Stimulated activated CD8-positive, alpha-beta memory T cell treated with anti-CD3 and anti-CD28 coated beads, Interleukin-2, amount 100 ng/mL, for 48 hours (primary cell): ENCODE measurements around the gene ATF2.
"Not testable (repeated sequence)": the region's sequence is repeated elsewhere in the genome, so short reads cannot be mapped to it uniquely, and the experiment has no call there.

Experiments used
- DNase-seq, 2 donors: peaks; one replicate each; pipeline ENCODE4 v3.0.0-alpha.2; 2020; ENCODE audit warnings: low read depth in 2 of 2

ATF2 gene

DNA sequence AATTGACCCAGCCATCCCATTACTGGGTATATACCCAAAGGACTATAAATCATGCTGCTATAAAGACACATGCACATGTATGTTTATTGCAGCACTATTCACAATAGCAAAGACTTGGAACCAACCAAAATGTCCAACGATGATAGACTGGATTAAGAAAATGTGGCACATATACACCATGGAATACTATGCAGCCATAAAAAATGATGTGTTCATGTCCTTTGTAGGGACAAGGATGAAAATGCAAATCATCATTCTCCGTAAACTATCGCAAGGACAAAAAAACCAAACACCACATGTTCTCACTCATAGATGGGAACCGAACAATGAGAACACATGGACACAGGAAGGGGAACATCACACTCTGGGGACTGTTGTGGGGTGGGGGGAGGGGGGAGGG, 83.9 kb downstream of the ATF2 start:
- not testable (repeated sequence) for DNase-seq

DNA sequence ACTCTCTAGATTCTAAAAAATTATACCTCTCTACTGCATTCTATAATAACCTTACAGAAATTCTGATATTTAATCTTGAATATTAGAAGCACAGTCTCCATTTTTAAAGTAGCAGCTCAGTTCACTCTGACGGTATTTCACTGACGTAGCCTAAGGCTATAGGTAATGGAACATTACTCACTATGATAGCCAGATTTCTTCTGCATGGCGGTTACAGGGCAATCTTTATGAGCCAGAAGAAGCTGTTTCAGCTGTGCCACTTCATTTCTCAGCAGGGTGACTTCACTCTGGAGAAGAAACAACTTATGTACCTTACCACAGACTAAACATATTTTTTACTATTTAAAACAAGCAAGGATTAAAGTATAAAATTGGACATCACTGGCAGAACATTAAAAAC, 87.5 kb downstream of the ATF2 start:
- DNase-seq, result no peak

DNA sequence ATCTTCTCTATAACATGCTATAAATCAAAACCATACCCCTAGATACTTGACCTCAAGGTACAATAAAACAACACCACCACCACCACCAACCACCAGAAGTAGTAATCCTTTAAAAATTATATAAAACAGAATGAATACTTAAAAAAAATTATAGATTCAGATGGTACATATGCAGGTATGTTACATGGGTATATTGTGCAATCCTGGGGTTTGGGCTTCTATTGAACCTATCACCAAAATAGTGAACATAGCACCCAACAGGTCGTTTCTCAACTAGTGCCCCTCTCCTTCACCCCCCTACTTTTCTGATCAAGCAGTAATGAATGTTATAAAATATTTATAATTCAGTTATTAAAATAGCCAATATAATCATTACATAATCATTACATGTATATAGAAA, 91.7 kb downstream of the ATF2 start:
- no peak for DNase-seq

DNA sequence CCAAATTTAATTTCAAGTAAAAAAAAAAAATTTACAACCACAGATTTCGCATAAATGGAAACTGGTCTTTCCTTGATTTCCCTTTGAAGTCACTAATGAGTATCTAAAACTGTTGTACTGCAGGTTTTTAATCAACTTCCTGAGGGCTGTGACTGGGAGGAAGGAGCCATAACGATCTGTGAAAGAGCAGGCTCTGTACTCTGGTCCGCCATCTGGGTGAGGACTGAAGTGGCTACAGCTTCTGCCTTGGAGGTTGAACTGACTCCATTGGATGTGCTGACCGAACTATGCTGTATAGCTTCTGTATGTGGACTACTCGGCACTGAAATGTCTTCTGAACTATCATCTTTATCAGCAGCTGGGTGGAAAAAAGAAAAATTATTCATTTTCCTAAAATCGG, 93.5 kb downstream of the ATF2 start:
- no peak for DNase-seq

DNA sequence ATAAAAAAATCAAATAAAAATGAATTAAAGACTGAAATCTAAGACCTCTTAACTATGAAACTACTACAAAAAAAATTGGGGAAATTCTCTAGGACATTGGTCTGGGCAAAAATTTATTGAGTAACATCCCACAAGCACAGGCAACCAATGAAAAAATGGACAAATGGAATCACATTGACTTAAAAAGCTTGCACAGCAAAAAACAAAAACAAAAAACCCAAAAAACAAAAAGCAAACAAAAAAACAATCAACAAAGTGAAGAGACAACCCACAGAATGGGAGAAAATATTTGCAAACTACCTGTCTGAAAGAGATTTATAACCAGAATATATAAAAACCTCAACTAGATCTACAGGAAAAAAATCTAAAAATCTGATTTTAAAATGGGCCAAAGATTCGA, 99.5 kb downstream of the ATF2 start:
- no peak for DNase-seq

DNA sequence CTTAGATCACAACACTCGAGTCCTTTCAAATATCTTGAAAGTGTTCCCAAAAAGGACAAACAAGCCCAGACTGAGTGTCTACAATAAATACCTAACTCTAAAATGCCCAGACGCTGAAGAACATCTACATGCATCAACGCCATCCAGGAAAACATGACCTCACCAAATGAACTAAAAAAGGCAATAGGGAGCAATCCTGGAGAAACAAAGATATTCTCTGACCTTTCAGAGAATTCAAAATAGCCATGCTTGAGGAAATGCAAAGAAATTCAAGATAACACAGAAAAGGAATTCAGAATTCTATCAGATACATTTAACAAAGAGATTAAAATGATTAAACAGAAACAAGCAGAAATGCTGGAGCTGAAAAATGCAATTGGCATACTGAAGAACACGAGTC, 101.6 kb downstream of the ATF2 start:
- no peak for DNase-seq

DNA sequence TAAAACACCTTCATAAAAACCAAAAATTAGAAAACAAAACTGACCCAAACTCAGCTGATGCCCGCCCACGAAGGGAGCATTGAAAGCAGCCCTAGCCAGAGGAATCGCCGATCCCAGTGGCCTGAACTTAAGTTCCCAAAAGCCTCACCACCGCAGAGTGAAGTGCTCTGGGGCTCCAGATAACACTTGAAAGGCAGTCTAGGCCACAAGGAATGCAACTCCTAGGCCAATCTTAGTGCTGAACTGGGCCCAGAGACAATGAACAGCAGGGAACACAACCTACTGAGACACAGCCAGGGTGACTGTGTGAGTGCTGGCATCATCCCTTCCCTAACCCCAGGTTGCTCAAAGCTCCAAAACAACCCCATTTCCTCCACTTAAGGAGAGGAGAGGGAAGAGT, 103.2 kb downstream of the ATF2 start:
- no peak for DNase-seq

DNA sequence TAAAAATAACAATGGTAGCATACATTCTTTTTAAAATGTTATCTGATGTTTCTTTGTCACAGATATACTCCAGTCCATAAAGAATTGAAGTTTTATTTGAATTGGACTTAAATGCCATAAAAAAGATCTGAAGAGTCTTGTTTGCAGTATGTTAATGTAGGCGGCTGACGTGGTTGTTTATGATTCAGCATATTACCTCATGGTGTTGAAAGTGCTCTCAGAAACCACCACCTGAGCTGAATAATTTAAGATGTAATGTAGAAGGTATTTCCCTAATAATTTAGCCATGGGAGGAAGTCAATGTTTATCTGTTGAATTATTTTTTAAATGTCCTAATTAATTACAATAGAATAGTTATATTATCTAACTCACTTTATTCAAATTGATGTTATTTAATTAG, 104.3 kb downstream of the ATF2 start:
- no peak for DNase-seq

DNA sequence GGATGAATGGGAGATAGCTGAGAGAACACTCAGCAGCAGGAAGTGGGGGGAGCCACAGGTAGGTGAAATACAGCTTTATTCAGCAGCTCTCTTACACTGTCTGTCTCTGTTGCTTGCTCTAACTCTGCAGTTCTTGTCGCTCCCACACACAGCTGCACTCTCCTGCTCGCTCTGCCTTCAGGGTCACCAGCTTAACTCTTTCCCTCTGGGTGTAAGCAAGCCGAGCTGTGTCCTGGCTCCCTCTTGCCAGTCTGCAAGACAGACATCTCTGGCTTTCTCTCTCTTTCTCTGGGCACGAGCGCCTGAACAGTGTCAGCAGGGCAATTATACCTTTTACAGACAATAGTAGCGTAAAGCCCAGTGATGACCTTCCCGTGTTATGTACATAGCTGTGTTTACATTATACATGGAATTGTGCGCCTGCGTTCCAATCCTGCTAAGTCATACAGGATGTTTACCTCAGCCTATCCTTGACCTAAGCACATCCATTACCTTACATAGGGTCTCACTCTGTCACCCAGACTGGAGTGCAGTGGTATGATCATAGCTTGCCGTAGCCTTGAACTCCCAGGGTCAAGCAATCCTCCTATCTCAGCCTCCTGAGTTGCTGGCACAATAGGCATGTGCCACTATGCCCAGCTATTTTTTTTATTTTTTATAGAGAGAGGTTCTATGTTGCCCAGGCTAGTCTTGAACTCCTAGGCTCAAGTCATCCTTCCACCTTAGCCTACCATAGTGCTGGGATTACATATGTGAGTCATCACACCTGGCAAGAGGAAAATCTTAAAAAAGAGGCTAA, 105.0 kb downstream of the ATF2 start:
- no peak for DNase-seq

DNA sequence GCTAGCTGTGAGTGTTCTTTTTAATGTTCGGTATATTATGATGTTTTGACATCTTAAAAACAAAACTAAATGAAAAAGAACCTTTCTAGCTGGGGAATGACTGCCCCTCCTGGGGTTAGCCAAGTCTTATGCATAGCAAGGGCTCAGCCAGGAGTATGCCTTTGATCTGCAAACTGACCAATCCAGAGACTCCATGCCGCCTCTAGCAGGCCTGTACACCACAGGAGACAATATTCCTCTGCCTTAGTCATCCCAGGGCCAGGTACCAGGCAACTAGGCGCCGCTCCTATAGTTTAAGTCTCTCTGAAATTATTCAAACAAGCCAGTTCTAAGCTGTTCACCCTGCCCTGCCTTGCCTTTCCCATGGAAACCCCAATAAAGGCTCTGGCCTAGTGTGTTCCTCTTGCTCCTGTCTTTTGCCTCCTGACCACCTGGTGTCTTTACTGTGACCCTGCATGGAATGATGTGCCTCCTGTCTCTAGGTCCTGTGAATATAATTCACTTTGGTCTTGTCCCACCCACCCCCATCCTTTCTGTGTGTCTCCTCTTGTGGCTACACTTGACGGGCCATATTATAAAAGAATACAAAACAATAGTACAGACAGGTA, 110.8 kb downstream of the ATF2 start:
- DNase-seq, result no peak

DNA sequence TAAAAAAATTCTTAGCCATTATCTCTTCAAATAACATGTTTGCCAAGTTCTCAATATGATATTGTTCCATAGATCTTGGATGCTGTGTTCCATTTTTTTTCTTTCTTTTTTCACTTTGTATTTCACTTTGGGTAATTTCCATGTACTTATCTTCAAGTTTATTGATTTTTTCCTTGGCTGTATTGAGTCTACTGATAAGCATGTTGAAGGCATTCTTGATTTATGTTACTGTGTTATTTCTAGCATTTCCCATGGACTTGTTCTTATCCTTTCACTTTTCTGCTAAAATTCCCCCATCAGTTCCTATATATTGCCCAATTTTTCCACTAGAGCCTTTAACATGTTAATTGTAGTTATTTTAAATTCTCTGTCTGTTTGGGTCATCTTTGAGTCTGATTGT, 112.0 kb downstream of the ATF2 start:
- DNase-seq, result no peak

DNA sequence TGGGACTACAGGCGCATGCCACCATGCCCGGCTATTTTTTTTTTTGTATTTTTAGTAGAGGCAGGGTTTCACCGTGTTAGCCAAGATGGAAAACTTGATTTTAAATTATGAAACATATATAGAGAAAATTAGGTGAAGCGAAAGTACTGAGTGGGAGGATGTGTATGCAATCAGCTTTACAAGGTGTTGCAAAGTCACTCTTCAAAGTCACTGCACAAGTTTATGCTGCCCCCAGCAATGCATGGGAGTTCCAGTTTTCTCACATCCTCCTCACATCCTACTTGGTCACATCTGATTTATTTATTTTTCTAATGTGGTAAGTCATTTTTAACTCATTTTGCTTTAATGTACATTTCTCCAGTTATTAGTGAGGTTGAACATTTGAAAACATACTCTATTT, 113.7 kb downstream of the ATF2 start:
- no peak for DNase-seq

DNA sequence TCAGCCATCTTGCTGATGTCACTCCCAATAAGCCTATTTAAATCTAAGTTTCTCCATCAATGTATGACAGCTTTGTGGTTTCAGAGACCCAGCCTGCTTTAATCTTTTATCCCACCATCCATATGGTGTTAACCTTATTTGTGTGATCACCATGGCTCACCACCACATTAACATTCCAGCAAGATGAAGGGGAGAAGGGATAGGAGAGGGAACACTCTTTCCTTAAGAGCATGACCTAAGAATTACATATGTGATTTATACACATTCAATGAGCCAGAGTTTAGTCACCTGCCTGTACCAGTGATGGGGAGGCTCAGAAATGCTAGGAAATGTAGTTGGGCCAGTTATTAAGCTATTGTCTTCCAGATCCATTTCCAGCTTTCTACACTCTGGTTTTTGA, 118.3 kb downstream of the ATF2 start:
- DNase-seq, result no peak

DNA sequence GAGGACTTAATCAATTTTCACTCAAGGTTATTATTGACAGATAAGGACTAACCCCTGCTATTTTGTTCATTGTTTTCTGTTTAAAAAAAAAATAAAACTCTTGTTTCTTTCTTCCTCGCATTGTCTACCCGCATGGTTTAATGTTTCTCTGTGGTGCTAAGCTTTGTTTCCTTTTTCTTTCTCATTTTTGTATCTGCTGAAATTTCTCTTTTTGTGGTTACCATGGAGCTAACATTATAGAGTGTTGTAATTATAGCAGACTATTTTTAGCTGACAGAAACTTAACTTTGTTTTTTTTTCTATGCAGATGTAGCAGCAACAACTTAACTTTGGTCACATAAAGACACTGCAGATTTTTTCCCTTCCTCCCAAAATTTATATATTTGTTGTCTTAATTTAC, 119.7 kb downstream of the ATF2 start:
- DNase-seq, result no peak

DNA sequence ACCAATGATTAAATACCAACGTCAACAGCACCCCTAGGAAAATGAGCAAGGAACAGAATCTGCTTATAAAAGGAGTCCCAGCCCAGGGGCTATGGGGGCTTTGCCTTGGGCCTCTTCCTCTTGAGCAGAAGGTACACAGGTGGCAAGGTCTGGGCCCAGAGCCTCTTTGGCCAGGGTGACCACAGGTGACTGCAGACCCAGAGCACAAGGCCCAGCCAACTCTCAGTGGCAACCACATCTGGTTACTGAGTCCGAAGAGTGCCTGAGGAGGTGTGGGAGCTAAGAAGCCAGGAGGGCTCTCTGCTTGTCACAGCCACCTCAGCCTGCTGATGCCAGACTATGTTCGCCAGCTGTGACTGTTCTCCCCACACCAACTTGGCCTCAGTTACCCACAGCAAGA, 128.5 kb downstream of the ATF2 start:
- no peak for DNase-seq

DNA sequence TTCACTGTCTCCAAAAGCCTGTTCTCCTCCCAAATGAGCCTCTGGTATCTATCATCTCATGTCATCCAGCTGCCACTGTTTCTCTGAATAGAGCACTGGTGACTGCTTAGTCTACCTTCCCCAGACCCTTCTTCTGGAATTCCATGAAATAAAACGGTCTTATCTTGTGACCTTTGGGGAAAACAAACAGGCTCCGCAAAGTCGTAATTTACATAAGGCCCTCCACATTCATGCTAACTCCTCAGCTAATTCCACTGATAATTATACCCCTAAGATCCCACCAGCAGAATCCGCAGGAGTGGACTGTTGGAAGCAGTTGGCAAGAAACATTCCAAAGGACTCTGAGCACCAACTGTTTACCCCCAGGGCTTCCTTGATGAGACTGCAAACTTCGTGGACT, 129.0 kb downstream of the ATF2 start:
- DNase-seq, result no peak

DNA sequence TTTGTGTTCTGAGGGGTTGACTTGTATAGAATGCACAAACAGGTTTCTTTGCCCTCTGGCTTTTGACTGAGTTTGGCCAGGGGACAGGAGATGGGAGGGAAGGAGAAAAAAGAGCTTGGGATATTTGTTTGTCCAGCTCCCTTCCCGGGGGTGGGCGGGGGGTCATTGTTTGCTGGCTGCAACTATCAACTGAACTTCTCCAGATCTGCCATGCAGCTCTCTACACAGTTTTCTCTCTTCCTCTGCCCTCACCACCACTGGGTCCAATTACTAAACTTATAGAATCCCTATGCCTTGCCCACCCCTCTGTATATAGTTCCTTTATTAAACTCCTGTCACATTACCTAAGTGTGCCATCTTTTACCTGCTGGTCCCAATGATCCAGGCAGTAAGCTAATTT, 130.1 kb downstream of the ATF2 start:
- no peak for DNase-seq

DNA sequence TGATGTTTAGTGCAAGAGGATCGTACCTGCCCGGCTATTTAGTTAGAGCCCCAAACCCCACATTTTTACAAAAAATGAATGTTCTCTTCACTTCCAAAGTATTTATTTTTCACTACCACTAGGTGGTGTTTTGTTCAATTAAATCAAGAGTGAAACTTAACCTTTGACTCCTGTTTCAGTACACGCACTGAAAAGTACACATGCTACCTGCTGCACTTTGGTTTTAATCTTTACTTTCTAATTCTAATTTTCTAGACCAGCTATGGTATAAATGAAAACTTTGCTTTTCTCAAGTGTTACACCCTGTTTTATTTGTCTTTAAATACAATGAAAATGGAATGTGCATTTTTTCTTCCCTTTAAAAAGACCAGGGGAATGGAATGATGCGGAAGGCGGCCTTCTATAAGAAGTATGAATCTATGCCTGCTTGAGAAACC, 131.4 kb downstream of the ATF2 start:
- DNase-seq, result no peak

DNA sequence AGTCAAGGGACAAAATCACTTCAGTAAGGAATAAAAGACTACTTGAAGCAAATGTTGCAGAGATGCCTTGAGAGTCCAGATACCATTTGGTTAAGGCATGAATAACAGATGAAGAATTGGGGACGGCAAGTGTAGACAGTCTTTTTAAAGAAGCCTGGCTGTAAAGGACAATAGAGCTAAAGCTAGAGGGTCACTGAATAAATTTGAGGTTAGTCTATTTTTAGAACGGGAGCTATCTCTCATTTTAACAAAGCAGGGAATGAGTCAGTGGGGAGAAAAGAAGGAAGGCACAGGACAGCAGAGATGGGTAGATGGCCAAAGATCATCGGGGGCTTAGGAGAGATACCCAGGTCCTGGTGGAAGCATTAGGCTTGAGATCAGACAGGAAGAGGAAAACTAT, 132.2 kb downstream of the ATF2 start:
- DNase-seq, result no peak

DNA sequence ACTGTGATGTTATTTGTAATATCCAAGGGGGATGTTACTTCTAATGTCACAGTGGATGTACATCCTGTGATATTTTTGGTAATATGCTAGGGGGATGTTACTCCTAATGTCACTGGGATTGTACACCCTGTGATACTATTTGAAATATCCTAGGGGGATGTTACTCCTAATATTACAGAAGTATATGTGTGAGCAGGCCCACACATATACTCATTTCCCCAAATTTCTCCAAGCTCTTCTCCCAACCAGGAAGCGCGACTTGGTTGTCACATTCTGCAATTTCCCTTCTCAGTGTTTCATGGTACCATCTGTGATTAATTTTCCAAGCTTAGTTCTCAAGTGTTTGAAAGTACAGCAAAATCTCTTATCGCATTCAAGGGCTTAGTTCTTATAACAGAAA, 133.3 kb downstream of the ATF2 start:
- DNase-seq, result no peak

DNA sequence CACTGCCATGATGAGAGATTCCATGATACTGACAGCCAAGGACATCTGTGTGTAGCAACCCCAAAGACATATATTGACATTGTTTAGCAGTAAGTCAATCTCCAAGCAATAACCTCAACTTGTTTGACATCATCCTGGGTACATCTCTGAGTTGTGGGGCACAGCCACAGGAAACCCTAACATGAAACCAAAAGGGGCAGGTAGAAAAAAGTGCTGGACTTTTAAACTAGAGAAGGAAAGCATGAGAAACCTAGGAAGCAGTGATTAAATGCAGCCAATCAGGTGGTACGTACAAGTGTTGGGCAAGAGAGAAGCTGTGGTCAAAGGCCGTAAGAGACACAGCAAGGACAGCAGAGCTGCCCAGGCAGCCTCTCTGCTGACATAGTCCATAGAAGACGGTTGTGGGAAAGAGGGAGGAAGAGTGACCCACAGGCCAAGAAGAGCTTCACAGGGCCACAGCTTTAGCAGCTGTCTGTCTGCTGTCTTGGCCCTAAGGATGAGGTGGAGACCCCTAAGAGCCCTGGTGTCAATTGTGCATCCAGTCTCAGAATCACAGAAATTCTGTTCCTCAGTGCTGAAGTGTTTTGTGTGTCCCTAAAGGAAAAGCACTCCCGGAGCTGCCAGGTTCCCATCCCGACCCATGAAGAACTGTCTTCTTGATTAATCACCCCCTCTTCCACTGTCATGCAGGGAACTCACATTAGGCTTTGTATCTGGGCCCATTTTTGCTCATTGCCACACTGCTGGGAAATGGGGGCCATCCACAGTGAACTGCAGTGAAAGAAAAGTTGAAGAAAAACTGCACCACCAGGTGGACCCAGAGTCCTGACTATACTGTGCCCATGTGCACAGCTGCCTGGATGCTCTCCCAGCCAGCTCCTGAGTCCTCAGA, 137.4 kb downstream of the ATF2 start:
- DNase-seq, result peak in 1 of 2 donors; percentile 4

DNA sequence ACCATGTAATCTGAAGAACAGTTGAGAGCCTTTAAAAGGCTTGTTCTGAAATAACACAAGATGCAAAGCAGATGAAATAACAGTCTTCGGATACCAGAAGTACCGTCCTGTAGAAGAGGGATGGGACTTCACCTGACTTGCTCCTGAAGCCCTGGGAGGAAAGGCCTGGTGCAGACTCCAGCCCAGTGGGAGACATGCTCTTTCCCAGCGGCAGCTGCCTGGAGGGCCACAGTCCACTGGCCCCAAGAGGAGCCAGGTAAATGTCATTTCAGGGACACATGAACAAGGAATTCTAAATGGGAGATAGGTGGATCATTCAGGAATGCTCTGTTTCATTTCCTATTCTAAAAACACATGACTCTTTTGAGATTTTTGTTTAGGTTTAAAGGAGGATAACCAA, 140.2 kb downstream of the ATF2 start:
- no peak for DNase-seq

DNA sequence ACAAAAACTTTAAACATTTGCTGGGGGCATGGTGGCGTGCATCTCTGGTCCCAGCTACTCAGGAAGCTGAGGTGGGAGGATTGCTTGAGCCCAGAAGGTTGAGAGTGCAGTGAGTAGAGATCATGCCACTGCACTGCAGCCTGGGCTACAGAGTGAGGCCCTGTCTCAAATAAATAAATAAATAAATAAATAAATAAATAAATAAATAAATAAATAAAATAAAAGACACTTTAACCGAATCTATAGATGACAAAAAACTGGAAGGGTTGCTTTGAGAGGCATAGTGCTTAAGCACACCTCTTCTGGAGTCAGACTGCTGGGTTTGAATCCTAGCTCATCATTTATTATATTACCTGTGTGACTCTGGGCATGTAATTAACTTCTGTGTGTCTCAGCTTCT, 141.6 kb downstream of the ATF2 start:
- no peak for DNase-seq
